ENCODE measurements around the gene CENPQ.

The CENPQ gene

GRCh38 chr6:49517919-49518318, 54.7 kb downstream of the CENPQ start:
- H3K9me3 ChIP-seq = no peaks in the 10 kb centered on the region
- H3K27me3 ChIP-seq = no peaks in the 10 kb centered on the region
- no peak overlapping the region for H3K27ac ChIP-seq

GRCh38 chr6:49519660-49520059, 56.5 kb downstream of the CENPQ start:
- Histone ChIP-seq H3K9me3 (no peaks in the 10 kb centered on the region), H3K4me2 (no peak overlapping the region), H3K36me3 (no peaks in the 10 kb centered on the region), H3K4me1 (no peaks in the 10 kb centered on the region), H3K4me3 (no peak overlapping the region), H4K20me1 (no peaks in the 10 kb centered on the region), H3K9ac (no peak overlapping the region), H3K27me3 (no peaks in the 10 kb centered on the region), H3K27ac (no peak overlapping the region)
- no peak for TF ChIP-seq Cebpa-rat (IDR thresholded peaks at IDR 0.05)

More at GRCh38 chr6:49517919-49518318, 54.7 kb downstream of the CENPQ start:
- Histone ChIP-seq H3K36me3 (no peaks in the 10 kb centered on the region), H4K20me1 (no peaks in the 10 kb centered on the region), H3K4me1 (no peaks in the 10 kb centered on the region), H3K4me3 (no peak overlapping the region), H3K4me2 (no peak overlapping the region), H3K9ac (no peak overlapping the region)
- TF ChIP-seq Cebpa-rat (IDR thresholded peaks at IDR 0.05) = no peak

- no peak overlapping the region for H3K4me2 ChIP-seq
- H3K27me3 ChIP-seq = no peaks in the 10 kb centered on the region
- no peaks in the 10 kb centered on the region for H3K4me1 ChIP-seq
- H3K4me3 ChIP-seq = no peak overlapping the region
- H3K36me3 ChIP-seq = no peaks in the 10 kb centered on the region
- no peak overlapping the region for H3K27ac ChIP-seq
- no peak for TF ChIP-seq Cebpa-rat (IDR thresholded peaks at IDR 0.05)
- no peaks in the 10 kb centered on the region for H4K20me1 ChIP-seq
- H3K9ac ChIP-seq = no peak overlapping the region
- no peaks in the 10 kb centered on the region for H3K9me3 ChIP-seq
Measured at GRCh38 chr6:49522710-49523593, 59.8 kb downstream of the CENPQ start.

GRCh38 chr6:49523901-49524300, 60.7 kb downstream of the CENPQ start:
- Histone ChIP-seq H3K4me2 (no peak overlapping the region), H4K20me1 (no peaks in the 10 kb centered on the region), H3K27me3 (no peaks in the 10 kb centered on the region), H3K9me3 (no peaks in the 10 kb centered on the region), H3K4me3 (no peak overlapping the region), H3K9ac (no peak overlapping the region), H3K27ac (no peak overlapping the region), H3K36me3 (no peaks in the 10 kb centered on the region), H3K4me1 (no peaks in the 10 kb centered on the region)
- TF ChIP-seq Cebpa-rat (IDR thresholded peaks at IDR 0.05) = no peak

GRCh38 chr6:49524541-49524940, 61.4 kb downstream of the CENPQ start:
- no peaks in the 10 kb centered on the region for H3K36me3 ChIP-seq
- H4K20me1 ChIP-seq = no peaks in the 10 kb centered on the region
- no peaks in the 10 kb centered on the region for H3K4me1 ChIP-seq
- H3K27ac ChIP-seq = no peak overlapping the region
- H3K9ac ChIP-seq = no peak overlapping the region
- no peak overlapping the region for H3K4me2 ChIP-seq
- H3K27me3 ChIP-seq = no peaks in the 10 kb centered on the region
- H3K9me3 ChIP-seq = no peaks in the 10 kb centered on the region
- no peak for TF ChIP-seq Cebpa-rat (IDR thresholded peaks at IDR 0.05)
- no peak overlapping the region for H3K4me3 ChIP-seq

GRCh38 chr6:49526598-49526997, 63.4 kb downstream of the CENPQ start:
- Histone ChIP-seq H4K20me1 (no peaks in the 10 kb centered on the region), H3K4me2 (no peak overlapping the region), H3K27ac (no peak overlapping the region), H3K36me3 (no peaks in the 10 kb centered on the region), H3K27me3 (no peaks in the 10 kb centered on the region), H3K4me1 (no peaks in the 10 kb centered on the region), H3K4me3 (no peak overlapping the region), H3K9ac (no peak overlapping the region), H3K9me3 (no peaks in the 10 kb centered on the region)
- no peak for TF ChIP-seq Cebpa-rat (IDR thresholded peaks at IDR 0.05)

GRCh38 chr6:49527320-49527719, 64.2 kb downstream of the CENPQ start:
- Histone ChIP-seq H3K4me2 (no peak overlapping the region), H3K27ac (no peak overlapping the region), H3K27me3 (no peaks in the 10 kb centered on the region), H3K4me1 (no peaks in the 10 kb centered on the region), H4K20me1 (no peaks in the 10 kb centered on the region), H3K4me3 (no peak overlapping the region), H3K9ac (no peak overlapping the region), H3K9me3 (no peaks in the 10 kb centered on the region), H3K36me3 (no peaks in the 10 kb centered on the region)
- TF ChIP-seq Cebpa-rat (IDR thresholded peaks at IDR 0.05) = no peak

GRCh38 chr6:49528571-49528970, 65.4 kb downstream of the CENPQ start:
- Histone ChIP-seq H3K4me3 (no peak overlapping the region), H3K27me3 (no peaks in the 10 kb centered on the region), H3K4me1 (no peaks in the 10 kb centered on the region), H3K4me2 (no peak overlapping the region), H3K9me3 (no peaks in the 10 kb centered on the region), H4K20me1 (no peaks in the 10 kb centered on the region), H3K36me3 (no peaks in the 10 kb centered on the region), H3K9ac (no peak overlapping the region), H3K27ac (no peak overlapping the region)
- TF ChIP-seq Cebpa-rat (IDR thresholded peaks at IDR 0.05) = no peak

- H3K4me1 ChIP-seq = no peaks in the 10 kb centered on the region
- H3K4me3 ChIP-seq = no peak overlapping the region
- H3K27ac ChIP-seq = no peak overlapping the region
- H3K27me3 ChIP-seq = no peaks in the 10 kb centered on the region
- no peak overlapping the region for H3K9ac ChIP-seq
- no peaks in the 10 kb centered on the region for H3K36me3 ChIP-seq
- H3K4me2 ChIP-seq = no peak overlapping the region
- TF ChIP-seq Cebpa-rat (IDR thresholded peaks at IDR 0.05) = no peak
- H4K20me1 ChIP-seq = no peaks in the 10 kb centered on the region
- no peaks in the 10 kb centered on the region for H3K9me3 ChIP-seq
Measured at GRCh38 chr6:49530141-49530776, 67.1 kb downstream of the CENPQ start.

GRCh38 chr6:49531774-49532569, 68.8 kb downstream of the CENPQ start:
- no peak overlapping the region for H3K4me2 ChIP-seq
- H3K27ac ChIP-seq = no peak overlapping the region
- TF ChIP-seq Cebpa-rat (IDR thresholded peaks at IDR 0.05) = no peak
- no peak overlapping the region for H3K9ac ChIP-seq
- H3K9me3 ChIP-seq = no peaks in the 10 kb centered on the region
- H4K20me1 ChIP-seq = no peaks in the 10 kb centered on the region
- H3K4me1 ChIP-seq = no peaks in the 10 kb centered on the region
- H3K27me3 ChIP-seq = no peaks in the 10 kb centered on the region
- no peaks in the 10 kb centered on the region for H3K36me3 ChIP-seq
- H3K4me3 ChIP-seq = no peak overlapping the region

All from BLaER1 (cell line).